Stimulated activated CD8-positive, alpha-beta memory T cell treated with anti-CD3 and anti-CD28 coated beads, Interleukin-2, amount 100 ng/mL, for 48 hours (primary cell): ENCODE data around the gene SAMD14.

Experiments used
- DNase-seq, 2 donors: peaks; one replicate each; pipeline ENCODE4 v3.0.0-alpha.2; 2020; ENCODE audit warnings: low read depth in 2 of 2

The SAMD14 gene

GRCh38 chr17:50133769-50134099 lies 3.8 kb upstream of the SAMD14 start:
- DNase-seq, result no peak

- no peak for DNase-seq
Observed at GRCh38 chr17:50133028-50133768, 3.2 kb upstream of the SAMD14 start.

DNA sequence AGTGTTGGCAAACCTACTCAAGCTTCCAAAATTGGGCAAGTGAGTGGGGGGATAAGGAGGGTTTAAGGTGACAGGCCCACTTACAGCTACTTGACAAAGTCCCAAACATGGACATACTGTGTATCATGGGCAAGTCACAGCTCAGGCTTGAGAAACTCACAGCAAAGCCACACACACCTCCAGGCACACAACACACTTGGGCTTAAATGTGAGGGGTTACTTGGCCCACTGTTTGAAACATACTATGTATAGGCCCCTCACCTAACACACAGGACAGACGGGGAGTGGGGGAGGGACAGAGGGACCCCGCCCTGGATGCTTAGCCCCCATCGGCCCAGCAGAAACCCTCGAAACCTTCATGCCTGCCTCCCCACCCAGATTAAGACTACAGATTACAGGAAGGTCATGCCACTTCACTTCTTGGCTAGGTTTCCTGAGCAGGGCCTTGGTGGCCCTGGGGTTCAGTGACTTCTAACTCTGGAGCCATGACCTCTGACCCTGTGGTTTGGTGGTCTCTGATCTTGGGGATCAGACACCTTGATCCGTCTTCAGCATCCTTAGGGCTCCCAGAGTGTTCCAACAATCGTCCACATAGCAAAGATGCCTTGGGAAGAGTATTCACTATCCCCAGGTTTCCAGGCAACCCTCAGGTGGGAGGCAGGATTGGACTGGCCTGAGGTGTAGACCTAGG lies 2.3 kb upstream of the SAMD14 start:
- DNase-seq, result no peak

- DNase-seq, result no peak
Observed at GRCh38 chr17:50130559-50131305, 772 bp upstream of the SAMD14 start.

DNA sequence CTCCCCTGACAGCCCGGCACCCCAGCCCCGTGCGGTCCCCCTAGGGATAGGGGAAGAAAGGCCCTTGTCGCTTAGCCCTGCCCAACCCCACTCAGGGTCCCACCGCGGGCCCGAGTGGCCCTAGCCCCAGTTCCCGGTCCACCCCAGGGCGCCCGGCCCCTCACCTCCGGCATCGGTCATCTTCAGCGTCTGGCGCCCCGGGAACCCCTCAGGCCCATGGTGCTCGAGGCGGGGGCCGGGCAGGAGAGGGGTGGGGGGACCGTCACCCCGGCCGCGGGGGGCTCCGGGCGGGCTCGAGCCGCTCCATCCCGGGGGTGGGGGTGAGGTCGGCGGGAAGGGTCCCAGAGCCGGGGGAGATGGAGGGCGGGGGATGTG lies 620 bp downstream of the SAMD14 start:
- no peak for DNase-seq

GRCh38 chr17:50128441-50129352 lies 1.3 kb downstream of the SAMD14 start:
- no peak for DNase-seq

DNA sequence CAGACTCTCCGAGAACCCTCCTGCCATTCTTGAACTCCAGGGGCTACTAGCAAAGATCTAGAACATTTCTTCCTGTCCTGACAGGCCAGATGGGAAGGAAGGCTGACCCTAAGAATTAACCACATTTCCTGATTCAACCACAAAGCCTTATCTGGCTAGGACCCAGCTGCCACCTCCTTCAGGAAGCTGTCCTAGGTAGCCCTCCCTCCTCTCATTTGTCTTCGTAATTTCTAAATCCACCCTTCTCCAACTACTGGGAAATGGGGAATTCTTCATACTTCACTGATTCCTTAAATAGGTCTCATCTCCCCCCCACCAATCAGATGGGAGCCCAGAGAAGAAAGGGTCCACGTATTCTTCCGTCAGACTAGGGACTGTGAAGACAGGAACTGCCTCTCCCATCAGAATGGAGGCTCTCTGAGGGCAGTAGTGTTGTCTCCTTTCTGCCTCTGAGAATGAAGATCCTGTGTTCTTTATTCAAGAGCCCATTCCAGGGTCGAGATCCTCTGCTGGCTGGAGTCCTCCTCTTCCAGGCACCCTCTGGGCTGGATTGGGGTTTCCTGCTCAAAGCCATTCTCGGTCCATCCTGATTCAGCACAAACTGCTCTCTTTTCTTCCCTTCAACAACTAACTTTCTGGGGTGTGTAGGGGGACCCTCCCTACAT lies 2.1 kb downstream of the SAMD14 start:
- DNase-seq, result no peak

DNA sequence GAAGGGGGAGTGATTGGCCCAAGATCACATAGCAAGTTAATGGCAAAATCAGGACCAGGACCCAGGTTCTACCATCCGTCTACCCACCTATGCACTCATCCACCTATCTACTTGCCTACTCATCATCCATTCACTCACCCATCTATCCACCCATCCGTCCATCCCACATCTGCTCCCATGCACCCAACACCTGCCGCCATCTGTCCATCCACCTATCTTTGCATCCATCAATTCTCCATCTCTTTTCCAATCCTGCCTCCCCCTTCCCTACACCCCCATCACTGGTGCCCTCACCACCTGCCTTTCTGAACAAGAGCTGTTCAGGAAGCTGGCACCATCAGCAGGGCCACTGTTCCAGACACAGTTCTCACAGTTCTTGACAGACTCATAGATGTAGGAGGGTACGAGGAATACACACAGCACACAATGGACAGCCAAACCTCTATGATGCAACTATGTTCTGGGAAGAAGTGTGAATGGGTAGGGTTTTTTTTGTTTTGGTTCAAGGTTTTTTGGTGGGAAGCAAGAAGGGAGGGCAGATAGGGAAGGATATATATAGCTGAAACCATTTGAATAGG lies 4.5 kb downstream of the SAMD14 start:
- DNase-seq, result no peak

GRCh38 chr17:50123649-50124349 lies 6.2 kb downstream of the SAMD14 start:
- no peak for DNase-seq

- no peak for DNase-seq
Observed at GRCh38 chr17:50122945-50123344, 7.0 kb downstream of the SAMD14 start.

DNA sequence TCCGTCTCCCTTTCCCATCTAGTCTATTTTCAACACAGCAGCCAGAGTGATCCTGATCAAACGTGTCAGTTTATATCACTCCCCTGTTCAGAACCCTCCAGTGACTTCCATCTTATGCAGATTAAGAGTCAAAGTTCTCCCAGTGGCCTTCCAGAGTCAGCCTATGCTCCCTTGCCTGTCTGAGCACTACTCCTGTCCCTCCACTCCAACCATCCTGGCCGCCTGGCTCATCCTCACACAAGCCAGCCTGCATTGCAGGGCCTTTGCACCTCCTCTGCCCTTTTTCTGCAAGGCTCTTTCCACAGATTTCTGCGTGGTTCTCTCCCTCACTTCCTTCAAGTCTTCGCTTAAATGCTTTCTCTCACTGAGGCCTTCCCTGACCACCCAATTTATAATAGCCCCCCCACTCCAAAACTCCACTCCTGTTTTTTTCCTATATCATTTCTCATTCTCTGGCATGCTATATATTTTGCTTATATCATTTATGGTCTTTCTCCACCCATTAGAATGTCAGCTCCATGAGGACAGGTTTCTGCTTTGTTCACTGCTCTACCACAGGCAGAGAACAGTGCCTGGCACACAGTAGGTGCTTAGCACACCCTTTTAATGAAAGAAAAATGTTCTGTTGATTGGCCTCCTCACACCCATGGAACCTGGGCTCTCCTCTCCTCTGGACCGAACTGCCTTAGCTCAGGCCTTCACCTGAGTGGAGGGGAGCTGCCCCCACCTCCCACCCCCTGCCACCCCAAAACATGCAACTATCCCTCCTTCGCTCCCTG lies 9.3 kb downstream of the SAMD14 start:
- no peak for DNase-seq

DNA sequence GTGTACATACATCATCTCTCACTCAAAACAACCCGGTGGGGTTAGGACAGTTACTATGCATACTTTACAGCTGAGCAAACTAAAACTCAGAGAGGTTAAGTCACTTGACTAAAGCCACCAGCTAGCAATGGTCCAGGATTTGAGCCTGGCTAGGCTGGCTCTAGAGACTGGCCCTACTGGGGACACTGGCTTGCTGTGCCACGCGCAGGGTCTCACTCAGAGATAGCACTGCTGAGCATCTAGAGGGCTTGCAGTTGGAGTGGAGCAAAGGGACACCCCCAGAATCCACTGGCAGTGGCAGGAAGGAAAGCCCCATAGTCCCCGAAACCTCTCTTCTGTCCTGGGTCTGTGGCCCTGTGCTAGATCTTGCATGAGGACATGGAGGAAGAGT lies 11.1 kb downstream of the SAMD14 start:
- DNase-seq, result no peak

- no peak for DNase-seq
Observed at GRCh38 chr17:50118076-50118827, 11.7 kb downstream of the SAMD14 start.

GRCh38 chr17:50117202-50118051 lies 12.5 kb downstream of the SAMD14 start:
- DNase-seq, result peak; percentile 50 to 55

- no peak for DNase-seq
Observed at GRCh38 chr17:50115756-50116155, 14.2 kb downstream of the SAMD14 start.

DNA sequence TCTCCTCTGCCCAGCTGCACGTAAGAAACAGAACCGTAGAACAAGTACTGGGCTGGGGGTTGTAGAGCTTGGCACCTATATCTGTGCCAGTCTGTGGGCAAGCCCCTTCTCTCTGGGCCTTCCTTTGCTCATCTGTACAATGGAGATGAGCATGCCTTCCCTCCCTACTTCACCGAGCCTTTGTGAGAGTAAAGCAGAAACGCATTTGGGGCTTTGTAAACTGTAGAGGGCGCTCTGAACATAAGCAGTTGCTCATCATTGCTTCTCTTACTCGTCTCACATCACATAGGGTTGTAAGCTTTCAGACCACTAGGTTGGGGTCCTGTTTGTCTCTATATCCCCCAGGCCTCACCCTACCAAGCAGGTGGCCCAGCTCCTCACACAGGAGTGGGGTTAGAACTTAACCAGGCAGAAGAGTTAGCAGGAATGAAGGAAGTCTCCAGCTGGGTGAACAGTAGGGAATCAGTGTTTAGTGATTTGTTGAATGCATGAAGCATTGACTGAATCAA lies 15.1 kb downstream of the SAMD14 start:
- no peak for DNase-seq

DNA sequence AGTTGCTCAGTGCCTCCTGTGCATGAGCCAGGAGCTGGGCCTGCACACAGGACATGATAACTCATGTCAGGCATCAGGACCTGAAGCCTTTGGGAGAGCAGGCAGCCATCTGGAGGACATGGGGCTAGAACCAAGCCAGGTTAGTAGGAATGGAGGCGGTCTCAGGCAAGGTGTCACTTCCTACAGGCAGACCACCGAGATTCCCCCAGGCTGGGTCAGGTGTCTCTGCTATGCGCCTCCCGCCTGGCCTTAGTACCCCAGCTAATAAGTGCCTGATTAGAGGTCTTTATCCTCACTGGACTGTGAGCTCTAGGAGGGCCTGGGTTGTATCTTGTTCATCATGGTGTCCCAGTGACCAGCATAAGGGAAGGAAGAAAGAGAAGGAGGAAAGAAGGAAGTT lies 15.6 kb downstream of the SAMD14 start:
- no peak for DNase-seq
